H1 (cell line): ENCODE data around the gene PMEPA1. TPM values are rescaled to one million over a fixed set of nuclear protein-coding genes. Genes with fewer than 3 reads are reported as not detected.

Experiments
- CTCF ChIA-PET: fragments of 300-600 bp; sonication (Branson Sonifier 250); formaldehyde crosslinking; loops from one replicate; lab custom pipeline; 2021; ENCODE audit not compliant: partially characterized antibody; lab: Charles Lee
- POLR2A ChIA-PET: fragments of 300-600 bp; sonication (Branson Sonifier 250); formaldehyde crosslinking; loops from one replicate; lab custom pipeline; 2021; ENCODE audit warnings: inconsistent platforms; ENCODE audit not compliant: partially characterized antibody; lab: Charles Lee
- DNase-seq, 2 experiments: peaks; one replicate each; pipeline versions ENCODE4 v3.0.0 to v3.0.0-alpha.2; 2010 to 2022; ENCODE audit warnings: low spot score in 2 of 2, low read depth in 1 of 2, mixed read lengths in 1 of 2
- FAIRE-seq: peaks from 2 replicates; lab custom pipeline; 2011; peaks lifted over from hg19 to GRCh38; lab: Jason Lieb, UNC
- H2AFZ ChIP-seq: 2 replicates; pipeline ENCODE4 v1.8.1; 2012; ENCODE audit warnings: low read length, inconsistent platforms
- H2AK5ac ChIP-seq: 2 replicates; pipeline ENCODE4 v1.6.1; 2013; ENCODE audit warnings: low read depth, low read length
- H2BK120ac ChIP-seq: replicated peaks from 2 replicates; pipeline ENCODE3; 2013; ENCODE audit warnings: low read depth, low read length, inconsistent platforms
- H2BK12ac ChIP-seq: 2 replicates; pipeline ENCODE4 v1.6.1; 2013; ENCODE audit warnings: low read depth, low read length
- H2BK15ac ChIP-seq: 2 replicates; pipeline ENCODE4 v1.6.1; 2013; ENCODE audit warnings: low read length
- H2BK20ac ChIP-seq: 2 replicates; pipeline ENCODE4 v1.6.1; 2013; ENCODE audit warnings: low read length
- H2BK5ac ChIP-seq: 2 replicates; pipeline ENCODE4 v1.6.1; 2013; ENCODE audit warnings: low read depth, low read length
- H3K14ac ChIP-seq: 2 replicates; pipeline ENCODE4 v1.6.1; 2013; ENCODE audit warnings: inconsistent platforms; ENCODE audit not compliant: insufficient read length
- H3K18ac ChIP-seq: 2 replicates; pipeline ENCODE4 v1.6.1; 2013; ENCODE audit warnings: low read length; ENCODE audit errors: extremely low read depth
- H3K23ac ChIP-seq: 2 replicates; pipeline ENCODE4 v1.6.1; 2013; ENCODE audit warnings: inconsistent platforms; ENCODE audit not compliant: insufficient read length
- H3K23me2 ChIP-seq: 2 replicates; pipeline ENCODE4 v1.6.1; 2013; ENCODE audit warnings: low read depth, low read length
- H3K27ac ChIP-seq: 2 replicates; pipeline ENCODE4 v1.6.1; 2011; ENCODE audit warnings: low read depth, low read length, inconsistent platforms
- H3K27me3 ChIP-seq, 4 experiments: replicated peaks in 1 of 4; 1 replicate in 1 of 4; 2 replicates in 3 of 4; pipeline versions ENCODE4 v1.6.1 to v1.8.1; 2011 to 2013; ENCODE audit warnings: low read length in 3 of 4, mild to moderate bottlenecking in 3 of 4, inconsistent platforms in 2 of 4, mixed read lengths in 2 of 4, moderate library complexity in 1 of 4; ENCODE audit not compliant: control insufficient read depth in 3 of 4, insufficient read depth in 3 of 4; ENCODE audit errors: extremely low read depth in 1 of 4
- H3K36me3 ChIP-seq, 4 experiments: 2 replicates each; pipeline versions ENCODE4 v1.6.1 to v1.8.1; 2011 to 2013; ENCODE audit warnings: mild to moderate bottlenecking in 4 of 4, low read length in 3 of 4, moderate library complexity in 2 of 4, control low read depth in 1 of 4, inconsistent platforms in 1 of 4; ENCODE audit not compliant: insufficient read depth in 4 of 4, control insufficient read depth in 2 of 4
- H3K4ac ChIP-seq: replicated peaks from 2 replicates; pipeline ENCODE3; 2013; ENCODE audit warnings: low read length, low read depth, mixed read lengths, inconsistent platforms; ENCODE audit not compliant: insufficient read length
- H3K4me1 ChIP-seq, 4 experiments: replicated peaks in 1 of 4; 1 replicate in 1 of 4; 2 replicates in 3 of 4; pipeline versions ENCODE4 v1.6.1 to v1.8.1; 2011 to 2013; ENCODE audit warnings: low read length in 3 of 4, inconsistent platforms in 2 of 4, mixed read lengths in 1 of 4; ENCODE audit not compliant: insufficient read depth in 4 of 4, control insufficient read depth in 3 of 4
- H3K4me2 ChIP-seq, 2 experiments: 2 replicates each; pipeline versions ENCODE4 v1.6.1 to v1.8.1; 2011 to 2013; ENCODE audit warnings: low read depth in 2 of 2, low read length in 2 of 2, control low read depth in 1 of 2, inconsistent platforms in 1 of 2, mild to moderate bottlenecking in 1 of 2; ENCODE audit not compliant: insufficient read depth in 1 of 2
- H3K4me3 ChIP-seq, 4 experiments: fragments of 200-600, 300-600 bp in 1 of 4; sonication (generic), shearing (Covaris generic), sonication (Bioruptor Twin) in 1 of 4; 2 replicates each; pipeline versions ENCODE4 v1.5.1 to v1.8.1; 2011 to 2016; ENCODE audit warnings: low read length in 4 of 4, low read depth in 3 of 4, control low read depth in 2 of 4, inconsistent platforms in 2 of 4, mild to moderate bottlenecking in 2 of 4, mixed read lengths in 1 of 4, moderate library complexity in 1 of 4; ENCODE audit not compliant: insufficient read depth in 2 of 4; ENCODE audit errors: extremely low read depth in 1 of 4
- H3K56ac ChIP-seq: replicated peaks from 2 replicates; pipeline ENCODE3; 2013; ENCODE audit warnings: low read depth, mild to moderate bottlenecking, mixed read lengths, low read length, inconsistent platforms; ENCODE audit not compliant: insufficient read length
- H3K79me1 ChIP-seq: 2 replicates; pipeline ENCODE4 v1.6.1; 2013; ENCODE audit warnings: low read depth, low read length, control low read depth
- H3K79me2 ChIP-seq, 2 experiments: 2 replicates each; pipeline versions ENCODE4 v1.6.1 to v1.8.1; 2012 to 2013; ENCODE audit warnings: low read length in 2 of 2, mild to moderate bottlenecking in 2 of 2, inconsistent platforms in 1 of 2; ENCODE audit not compliant: insufficient read depth in 2 of 2, control insufficient read depth in 1 of 2
- H3K9ac ChIP-seq, 4 experiments: replicated peaks in 1 of 4; 1 replicate in 1 of 4; 2 replicates in 3 of 4; pipeline versions ENCODE4 v1.6.1 to v1.8.1; 2011 to 2013; ENCODE audit warnings: low read depth in 3 of 4, low read length in 3 of 4, control low read depth in 2 of 4, mild to moderate bottlenecking in 2 of 4, moderate library complexity in 2 of 4, inconsistent platforms in 1 of 4; ENCODE audit errors: extremely low read depth in 1 of 4
- H3K9me3 ChIP-seq, 2 experiments: 2 replicates each; pipeline versions ENCODE4 v1.6.1 to v1.8.1; 2012 to 2013; ENCODE audit warnings: mild to moderate bottlenecking in 2 of 2, moderate library complexity in 2 of 2, control low read depth in 1 of 2, inconsistent platforms in 1 of 2, low read depth in 1 of 2, low read length in 1 of 2, mixed read lengths in 1 of 2; ENCODE audit not compliant: insufficient read depth in 2 of 2
- H4K20me1 ChIP-seq, 2 experiments: replicated peaks in 1 of 2; 2 replicates each; pipeline versions ENCODE3 to v1.8.1; 2011 to 2013; ENCODE audit warnings: inconsistent platforms in 2 of 2, low read length in 2 of 2, mild to moderate bottlenecking in 1 of 2; ENCODE audit not compliant: insufficient read depth in 2 of 2, control insufficient read depth in 1 of 2
- H4K5ac ChIP-seq: 2 replicates; pipeline ENCODE4 v1.6.1; 2013; ENCODE audit warnings: low read length, low read depth, mixed read lengths, inconsistent platforms; ENCODE audit not compliant: insufficient read length
- H4K8ac ChIP-seq: 2 replicates; pipeline ENCODE4 v1.8.0; 2013; ENCODE audit warnings: mild to moderate bottlenecking, moderate library complexity, low read length, inconsistent platforms; ENCODE audit not compliant: insufficient read depth; ENCODE audit errors: extremely low read depth
- H4K91ac ChIP-seq: replicated peaks from 2 replicates; pipeline ENCODE3; 2013; ENCODE audit warnings: low read length, mixed read lengths, inconsistent platforms; ENCODE audit not compliant: insufficient read length
- BCL11A ChIP-seq, 2 experiments: IDR thresholded peaks; one replicate each; pipeline ENCODE4 v1.6.1; 2011; ENCODE audit warnings: low read depth in 2 of 2, low read length in 2 of 2, mild to moderate bottlenecking in 2 of 2
- CBX8 ChIP-seq: fragments of 300-800, 300-1000 bp; sonication (generic); IDR thresholded peaks from 2 replicates; pipeline ENCODE4 v1.7.1; 2016; ENCODE audit warnings: low read depth, low read length, borderline replicate concordance
- JUN ChIP-seq: IDR thresholded peaks from 2 replicates; pipeline ENCODE4 v1.6.1; 2011; ENCODE audit warnings: low read depth, mild to moderate bottlenecking, improper control_type of control experiment, low read length
- JUND ChIP-seq: IDR thresholded peaks from 2 replicates; pipeline ENCODE4 v1.6.1; 2011; ENCODE audit warnings: mild to moderate bottlenecking, improper control_type of control experiment, low read length
- NANOG ChIP-seq: IDR thresholded peaks from 2 replicates; pipeline ENCODE4 v1.6.1; 2011; ENCODE audit warnings: low read length, low read depth, mild to moderate bottlenecking, inconsistent platforms; ENCODE audit not compliant: insufficient read depth, poor library complexity, severe bottlenecking
- RXRA ChIP-seq: IDR thresholded peaks from 2 replicates; pipeline ENCODE4 v1.6.1; 2011; ENCODE audit warnings: low read depth, mild to moderate bottlenecking, low read length, moderate library complexity; ENCODE audit not compliant: insufficient read depth
- SP2 ChIP-seq: IDR thresholded peaks from 2 replicates; pipeline ENCODE4 v1.6.1; 2012; ENCODE audit warnings: mild to moderate bottlenecking, low read length, inconsistent platforms
- SRF ChIP-seq: IDR thresholded peaks from 2 replicates; pipeline ENCODE4 v1.6.1; 2011; ENCODE audit warnings: mild to moderate bottlenecking, low read depth, low read length, moderate library complexity
- TAF1 ChIP-seq: IDR thresholded peaks from 2 replicates; pipeline ENCODE4 v1.6.1; 2011; ENCODE audit warnings: mild to moderate bottlenecking, low read depth, low read length
- TBP ChIP-seq: IDR thresholded peaks from 2 replicates; pipeline ENCODE4 v1.6.1; 2011; ENCODE audit warnings: low read depth, low read length, improper control_type of control experiment
- TCF12 ChIP-seq: IDR thresholded peaks from 2 replicates; pipeline ENCODE4 v1.6.1; 2011; ENCODE audit warnings: low read depth, mild to moderate bottlenecking, low read length
- YY1 ChIP-seq: IDR thresholded peaks from 2 replicates; pipeline ENCODE4 v1.6.1; 2011; ENCODE audit warnings: low read depth, mild to moderate bottlenecking, low read length
- ZNF274 ChIP-seq: IDR thresholded peaks from 2 replicates; pipeline ENCODE4 v1.7.0; 2012; ENCODE audit warnings: low read length, borderline replicate concordance; ENCODE audit errors: extremely low read depth
- WGBS, 2 experiments: shearing (Covaris generic) in 1 of 2; methylation state at CpG; one replicate each; pipeline versions ENCODE4 v1.1.6 to v1.1.7; 2013 to 2015; ENCODE audit warnings: low lambda C conversion rate in 2 of 2, mixed read lengths in 2 of 2, inconsistent platforms in 1 of 2, low coverage in 1 of 2, missing lambda C conversion rate in 1 of 2; ENCODE audit not compliant: insufficient replicate concordance in 2 of 2, insufficient coverage in 1 of 2, insufficient read length in 1 of 2; ENCODE audit errors: extremely low coverage in 1 of 2, missing lambda C conversion rate in 1 of 2; 5-methylcytosine and 5-hydroxymethylcytosine counted together
- polyA plus RNA-seq, 7 experiments: library from polyadenylated mRNA; depleted of rRNA in 3 of 7; stranded (reverse) in 5 of 7; unstranded in 2 of 7; fragments of >200 nt in 5 of 7; fragments of 200-250 nt in 2 of 7; gene quantifications; 1 replicate in 5 of 7; 2 replicates in 1 of 7; 4 replicates in 1 of 7; pipeline versions ENCODE4 v1.2.1 to v1.2.3, GENCODE V29; 2011 to 2013; ENCODE audit warnings: missing spikeins in 2 of 7, mixed read lengths in 2 of 7
- total RNA-seq: library from RNA; stranded (reverse); fragmentation: NEBNext Ultra II Directional; extraction: Animal tissue kit (Norgen Biotek cat#: 25700); gene quantifications from 2 replicates; pipeline ENCODE4 v1.2.1, GENCODE V29; 2021
- TF ChIP-seq, protein P1 (sequence below): IDR thresholded peaks from 2 replicates; pipeline ENCODE4 v1.6.1; 2012; ENCODE audit warnings: low read length, inconsistent platforms

PMEPA1 gene
- total and polyA plus RNA-seq, 2 of the 8 experiments (the other 6 are each of a cell fraction or from before 2014, with no cell fraction given) = 12.7 to 20.5 TPM

DNA sequence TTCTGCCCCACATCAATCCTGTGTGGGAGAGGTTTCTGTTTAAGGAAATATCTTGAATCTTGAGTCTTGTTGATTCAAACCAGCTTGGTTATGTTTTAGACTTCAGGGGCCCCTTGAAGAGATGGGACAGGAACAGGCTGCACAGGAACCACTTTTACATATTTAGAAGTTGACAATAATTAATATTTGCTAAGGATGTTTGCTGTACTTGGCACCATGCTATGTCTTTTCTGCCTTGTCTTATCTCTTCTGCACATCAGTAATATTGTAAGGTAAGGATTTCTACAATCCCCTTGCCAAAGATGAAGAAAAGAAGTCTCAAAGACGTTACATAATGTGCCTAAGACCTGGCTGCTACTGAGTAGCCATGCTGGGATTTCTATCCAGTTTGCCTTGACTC lies 48.0 kb upstream of the PMEPA1 start:
- no peak overlapping the region for H2BK120ac ChIP-seq
- no peak overlapping the region for H3K4me2 ChIP-seq
- H3K56ac ChIP-seq = no peak overlapping the region
- H3K18ac ChIP-seq = no peak overlapping the region
- no peak overlapping the region for H3K4me3 ChIP-seq
- H3K27ac ChIP-seq = no peak overlapping the region
- H3K79me2 ChIP-seq = no peaks in the 10 kb centered on the region
- H3K4me1 ChIP-seq = peaks cover 0 to 6% (median 0%) of the 10 kb centered on the region in 4 experiments; a peak in 2 of 7 replicates
- no peak overlapping the region for H2BK12ac ChIP-seq
- FAIRE-seq = no peak
- WGBS, 2 experiments = 72% methylated on average over 1 of the region's 1 CpG; no CpG with 5 or more reads in 1 of the 2 experiments
- no peak overlapping the region for H2BK15ac ChIP-seq
- peaks cover 0 to 4% of the 10 kb centered on the region in 2 experiments; a peak in 3 of 4 replicates for H3K9me3 ChIP-seq
- H3K4ac ChIP-seq = no peak overlapping the region
- no peaks in the 10 kb centered on the region for H3K79me1 ChIP-seq
- no peaks in the 10 kb centered on the region for H3K23me2 ChIP-seq
- no peak overlapping the region for H3K9ac ChIP-seq
- ChIA-PET POLR2A (no interaction called here), CTCF (interaction anchor here (1.2 to 1.6 kb wide), 2 partner anchors 42 to 64 kb away, joined by 4 read pairs; no protein-coding TSS in a partner anchor)
- no peak overlapping the region for H2BK5ac ChIP-seq
- no peak overlapping the region for H3K14ac ChIP-seq
- no peaks in the 10 kb centered on the region for H3K27me3 ChIP-seq
- no peak overlapping the region for H4K5ac ChIP-seq
- no peak overlapping the region for H3K23ac ChIP-seq
- H4K20me1 ChIP-seq = no peaks in the 10 kb centered on the region
- H4K8ac ChIP-seq = no peak overlapping the region
- no peak for DNase-seq
- H2AFZ ChIP-seq = no peak overlapping the region
- no peaks in the 10 kb centered on the region for H3K36me3 ChIP-seq
- H2AK5ac ChIP-seq = no peak overlapping the region
- no peak overlapping the region for H4K91ac ChIP-seq
- H2BK20ac ChIP-seq = no peak overlapping the region
- no peak for TF ChIP-seq JUND
- TF ChIP-seq TBP = no peak
- no peak for TF ChIP-seq CBX8
- TF ChIP-seq, protein P1, sequence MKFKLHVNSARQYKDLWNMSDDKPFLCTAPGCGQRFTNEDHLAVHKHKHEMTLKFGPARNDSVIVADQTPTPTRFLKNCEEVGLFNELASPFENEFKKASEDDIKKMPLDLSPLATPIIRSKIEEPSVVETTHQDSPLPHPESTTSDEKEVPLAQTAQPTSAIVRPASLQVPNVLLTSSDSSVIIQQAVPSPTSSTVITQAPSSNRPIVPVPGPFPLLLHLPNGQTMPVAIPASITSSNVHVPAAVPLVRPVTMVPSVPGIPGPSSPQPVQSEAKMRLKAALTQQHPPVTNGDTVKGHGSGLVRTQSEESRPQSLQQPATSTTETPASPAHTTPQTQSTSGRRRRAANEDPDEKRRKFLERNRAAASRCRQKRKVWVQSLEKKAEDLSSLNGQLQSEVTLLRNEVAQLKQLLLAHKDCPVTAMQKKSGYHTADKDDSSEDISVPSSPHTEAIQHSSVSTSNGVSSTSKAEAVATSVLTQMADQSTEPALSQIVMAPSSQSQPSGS = no peak
- no peak for TF ChIP-seq SP2
- no peak for TF ChIP-seq YY1
- no peak for TF ChIP-seq ZNF274
- no peak for TF ChIP-seq TCF12
- TF ChIP-seq BCL11A (IDR thresholded peaks at IDR 0.05; ENCODE audit: low read depth in 2 of 2, low read length in 2 of 2) = no peak
- TF ChIP-seq RXRA = no peak
- no peak for TF ChIP-seq TAF1
- no peak for TF ChIP-seq SRF
- no peak for TF ChIP-seq JUN
- no peak for TF ChIP-seq NANOG
